Umbilical cord (tissue), 2 donors: Measurements from ENCODE around the gene GRIA1. TPM values are rescaled to one million over a fixed set of nuclear protein-coding genes. Genes with fewer than 3 reads are reported as not detected.

Source experiments
- DNase-seq: peaks from one replicate; pipeline ENCODE4 v3.0.0-alpha.2; 2015; ENCODE audit warnings: low spot score
- total RNA-seq: library from RNA; depleted of rRNA; stranded (reverse); fragments of >200 nt; gene quantifications from one replicate; pipeline ENCODE4 v1.2.3, GENCODE V29; 2014; ENCODE audit warnings: low replicate concordance; ENCODE audit not compliant: insufficient read depth

GRIA1 gene
- total RNA-seq, result 0.72 TPM

- DNase-seq, result peak; percentile 26
Observed at GRCh38 chr5:153490118-153491037, at the start of gene GRIA1. TSS of gene GRIA1 (plus strand) at chr5:153490670.

- peak; percentile 79 for DNase-seq
Observed at GRCh38 chr5:153445875-153446579, 44.4 kb upstream of the GRIA1 start.

GRCh38 chr5:153447534-153447933 lies 42.9 kb upstream of the GRIA1 start:
- no peak for DNase-seq

GRCh38 chr5:153456354-153456753 lies 34.1 kb upstream of the GRIA1 start:
- DNase-seq, result no peak

DNA sequence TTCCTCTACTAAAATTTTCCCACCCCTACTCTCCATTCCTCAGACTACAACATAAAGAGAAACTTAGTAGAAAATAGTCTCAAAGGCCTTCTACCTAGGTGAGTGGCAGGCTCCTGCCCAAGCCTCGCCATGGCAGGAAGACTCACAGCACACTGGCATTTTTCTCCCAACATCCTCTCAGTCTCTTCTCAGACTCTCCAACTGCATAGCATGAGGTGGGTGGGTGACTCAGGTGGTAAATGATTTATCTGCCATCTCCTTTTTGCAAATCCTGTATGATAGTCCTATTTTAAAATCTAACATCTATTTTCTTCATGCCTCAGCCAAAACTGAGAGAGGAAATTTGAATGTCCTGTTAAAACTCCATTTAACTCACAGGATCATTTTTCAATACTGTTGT lies 33.5 kb upstream of the GRIA1 start:
- DNase-seq, result no peak

- DNase-seq, result no peak
Observed at GRCh38 chr5:153458268-153458667, 32.2 kb upstream of the GRIA1 start.

DNA sequence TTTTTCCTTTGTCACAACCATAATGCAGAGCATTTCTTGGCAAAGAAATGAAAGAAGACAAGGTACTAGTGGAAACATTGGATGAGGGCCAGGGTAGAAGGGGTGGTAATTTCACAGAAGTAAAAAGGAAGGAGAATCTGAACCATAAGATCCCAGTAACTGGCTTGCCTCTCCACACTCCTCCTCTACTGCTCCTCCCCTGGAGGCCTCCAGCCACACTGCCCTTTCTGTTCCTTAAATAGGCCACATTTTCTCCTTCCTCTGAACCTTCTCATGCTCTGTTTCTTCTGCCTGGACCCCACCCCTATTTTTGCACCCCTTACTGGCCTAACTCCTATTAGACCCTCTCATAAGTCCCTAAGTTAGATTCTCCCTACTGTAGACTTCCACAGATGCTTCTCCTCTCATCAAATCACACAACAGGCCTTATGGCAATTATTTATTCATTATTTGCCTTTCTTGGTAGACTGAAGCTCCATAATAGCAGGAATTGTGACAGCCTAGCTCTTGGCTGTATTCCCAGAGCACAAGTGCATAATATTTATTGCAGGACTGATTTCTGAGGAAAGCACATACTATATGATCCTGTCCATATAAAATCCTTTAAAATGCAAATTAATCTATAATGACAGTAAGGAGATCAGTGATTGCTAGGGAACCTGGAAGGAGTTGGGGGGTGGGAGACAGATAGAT lies 31.3 kb upstream of the GRIA1 start:
- DNase-seq, result no peak

DNA sequence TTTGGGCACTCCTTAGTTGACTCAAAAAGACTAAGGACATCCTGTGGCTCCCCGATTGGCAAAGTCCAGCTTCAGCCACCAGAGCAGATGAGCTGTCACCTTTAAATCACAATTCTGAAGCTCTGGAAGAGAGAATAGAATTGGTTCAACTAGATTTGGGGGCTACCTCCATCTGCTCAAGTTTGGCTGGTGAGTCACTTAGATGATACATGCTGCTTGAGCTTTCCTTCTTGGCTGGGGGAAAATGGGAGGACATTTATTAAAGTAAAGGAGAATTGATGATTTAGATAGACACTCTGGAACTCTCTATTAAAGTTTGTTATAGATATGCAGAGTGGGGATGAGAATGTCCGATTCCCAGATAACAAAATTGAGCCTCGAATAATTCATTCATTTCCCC lies 30.0 kb upstream of the GRIA1 start:
- DNase-seq, result no peak

- DNase-seq, result no peak
Observed at GRCh38 chr5:153461341-153461740, 29.1 kb upstream of the GRIA1 start.

- DNase-seq, result peak; percentile 63
Observed at GRCh38 chr5:153463806-153464205, 26.7 kb upstream of the GRIA1 start.

DNA sequence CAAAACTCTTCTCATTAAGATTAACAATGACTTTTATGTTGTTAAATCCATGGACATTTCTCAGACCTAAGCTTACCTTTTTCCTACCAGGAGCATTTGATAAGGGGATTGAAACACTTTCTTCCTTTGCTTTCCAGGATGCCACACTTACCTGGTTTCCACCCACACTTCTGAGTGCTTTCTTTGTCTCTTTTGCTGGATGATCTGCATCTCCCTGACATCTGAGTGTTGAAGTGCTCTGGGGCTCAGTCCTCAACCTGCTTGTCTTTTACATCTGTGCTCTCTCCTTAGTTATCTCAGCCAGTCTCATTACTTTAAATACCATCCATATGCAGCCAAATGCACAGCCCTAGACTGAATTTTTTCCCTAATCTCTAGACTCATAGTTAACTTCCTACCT lies 22.9 kb upstream of the GRIA1 start:
- DNase-seq, result no peak

DNA sequence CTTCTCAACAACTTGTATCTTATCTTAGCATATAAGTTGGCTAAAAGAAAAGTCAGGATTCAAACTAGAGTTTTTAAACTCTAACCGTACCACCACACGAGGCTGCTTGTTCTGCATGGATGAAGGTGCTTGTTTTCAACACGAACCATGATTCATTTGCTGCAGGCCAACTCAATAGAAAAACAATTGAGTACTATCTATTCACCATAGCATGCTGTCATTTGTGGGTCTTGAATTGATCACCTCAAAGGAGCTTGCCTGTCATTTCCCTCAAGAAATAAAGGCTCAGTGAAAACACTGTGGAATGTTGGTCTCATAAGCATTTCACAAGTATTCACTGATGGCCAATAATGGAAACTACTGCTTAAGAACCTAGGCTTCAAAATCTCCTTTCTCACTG lies 21.0 kb upstream of the GRIA1 start:
- DNase-seq, result no peak

DNA sequence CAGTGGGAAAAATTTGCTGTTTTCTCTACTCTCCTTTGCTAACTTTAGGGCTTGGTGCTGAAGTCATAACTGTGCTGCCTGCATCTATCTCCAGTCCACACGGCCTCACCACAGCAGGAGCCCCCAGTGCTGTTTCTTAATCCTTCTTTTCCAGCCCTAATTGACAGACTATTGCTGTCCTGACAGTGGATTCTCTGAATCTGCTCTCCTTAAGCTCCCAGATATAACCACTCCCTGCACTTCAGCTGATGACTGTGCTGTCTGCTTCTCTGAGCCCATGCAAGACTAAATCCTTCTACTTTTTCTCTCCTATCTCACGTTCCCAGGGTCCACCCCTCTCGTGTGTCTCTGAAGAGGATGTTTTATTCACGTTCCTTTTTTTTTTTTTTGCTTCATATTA lies 19.7 kb upstream of the GRIA1 start:
- peak; percentile 85 for DNase-seq

DNA sequence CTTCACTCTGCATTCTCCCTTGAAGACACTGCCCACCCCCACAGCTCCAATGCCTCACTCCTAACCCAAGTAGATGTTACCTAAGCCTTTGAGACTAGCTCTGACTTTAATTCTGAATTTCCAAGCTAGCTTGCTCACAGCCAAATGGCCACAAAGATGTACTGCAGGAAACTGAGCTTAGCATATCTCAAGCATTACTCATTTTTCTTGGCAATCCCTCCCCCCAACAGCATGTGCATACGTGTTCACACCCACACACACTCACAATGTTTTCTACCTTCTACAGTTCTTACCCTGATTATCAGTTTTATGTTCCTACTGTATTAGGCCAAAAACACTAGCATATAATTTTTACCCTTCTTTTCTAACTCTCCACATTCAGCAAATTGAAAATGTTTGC lies 13.7 kb upstream of the GRIA1 start:
- DNase-seq, result peak; percentile 60

DNA sequence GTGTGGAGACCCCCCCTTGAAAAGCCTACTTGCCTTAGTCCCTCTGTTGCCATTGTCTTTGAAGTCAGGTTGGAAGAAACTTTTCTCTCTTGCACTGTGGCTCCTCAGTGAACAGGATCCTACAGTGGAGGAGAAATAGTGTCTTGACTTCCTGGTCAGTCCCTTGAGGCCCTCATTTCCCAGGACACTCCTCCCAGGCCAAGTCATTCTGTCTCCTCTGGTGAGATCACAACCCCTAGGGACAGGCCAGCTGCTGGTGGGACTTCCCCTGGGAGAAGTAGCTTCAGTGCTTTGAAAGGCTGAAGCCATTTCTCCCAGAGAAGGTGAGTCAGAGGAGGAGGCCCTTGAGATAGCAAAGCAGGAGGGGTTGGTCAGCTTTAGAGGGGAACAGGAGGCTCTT lies 10.1 kb upstream of the GRIA1 start:
- no peak for DNase-seq

DNA sequence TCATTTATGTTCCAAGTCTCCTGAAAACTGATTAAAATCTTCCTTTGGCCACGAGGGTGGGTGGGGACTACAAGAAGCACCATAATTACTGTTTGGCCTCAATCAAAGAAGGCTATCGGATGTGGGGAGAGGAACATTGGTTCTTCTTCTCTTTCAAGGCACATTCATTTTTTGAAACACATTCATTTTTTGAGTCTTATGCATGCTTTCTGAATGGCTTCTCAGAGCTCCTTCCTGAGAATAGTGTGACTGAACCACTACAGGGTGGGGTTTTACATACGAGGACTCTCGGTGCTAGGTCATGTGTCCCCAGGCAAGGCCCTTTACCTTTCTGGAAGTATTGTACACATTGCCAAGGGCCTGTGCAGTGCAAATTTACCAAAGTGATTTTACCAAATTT lies 7.0 kb upstream of the GRIA1 start:
- no peak for DNase-seq

DNA sequence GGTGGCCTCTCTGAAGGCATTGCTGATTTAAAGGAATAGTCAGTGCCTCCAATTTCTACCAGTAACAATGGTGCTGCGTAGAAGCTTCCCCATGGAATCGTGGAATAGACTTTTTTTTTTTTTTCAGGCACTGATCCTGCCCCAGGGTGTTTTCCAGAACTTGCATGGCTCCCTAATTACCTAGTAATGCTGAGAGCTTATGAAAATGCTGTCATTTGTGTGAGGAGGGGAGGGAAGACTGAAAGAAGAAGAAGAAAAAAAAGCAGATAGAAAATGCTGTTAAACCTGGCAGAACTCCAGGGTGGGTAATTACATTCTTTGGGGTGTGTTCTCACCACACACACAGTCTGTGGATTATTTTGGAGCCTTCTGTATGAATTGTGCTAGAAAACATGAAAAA lies 4.8 kb upstream of the GRIA1 start:
- no peak for DNase-seq

DNA sequence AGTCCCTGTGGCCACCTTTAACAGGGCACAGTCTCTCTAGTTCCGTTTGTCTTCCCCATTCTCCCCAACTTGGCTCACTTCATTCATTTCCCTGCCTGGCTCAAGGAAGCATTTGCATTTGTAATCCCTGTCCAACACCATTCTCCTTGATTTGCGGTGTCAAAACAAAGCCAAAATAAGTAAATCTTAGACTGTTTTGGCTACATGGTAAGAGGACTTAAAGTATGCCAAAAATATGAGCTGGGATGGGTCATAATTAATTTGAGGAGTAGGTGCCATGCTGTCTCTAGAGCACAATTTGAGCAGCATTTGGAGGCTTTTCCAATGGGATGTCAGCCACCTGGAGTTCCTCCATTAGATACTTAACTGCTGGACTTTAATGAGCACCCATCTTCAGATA lies 3.7 kb upstream of the GRIA1 start:
- DNase-seq, result no peak

DNA sequence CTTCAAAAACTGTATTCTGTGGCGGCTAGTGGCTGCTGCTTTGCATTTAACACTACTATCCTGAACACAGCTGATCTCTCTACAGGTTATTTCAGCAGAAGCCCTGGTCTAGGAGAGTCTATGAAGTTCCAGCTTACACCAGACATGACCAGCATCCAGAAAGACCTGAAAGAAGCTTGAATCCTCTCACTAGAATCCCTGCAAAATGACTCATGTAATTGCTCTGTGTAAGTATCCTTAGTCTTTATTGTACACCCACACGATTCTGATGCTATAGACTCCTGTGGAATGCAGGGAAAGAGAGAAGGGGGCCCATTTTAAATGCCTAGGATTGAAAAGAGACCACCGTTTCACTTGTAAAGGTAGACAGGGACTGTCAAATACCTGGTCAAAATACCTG lies 859 bp upstream of the GRIA1 start:
- peak; percentile 15 for DNase-seq

- no peak for DNase-seq
Observed at GRCh38 chr5:153491038-153491744, 721 bp downstream of the GRIA1 start.

DNA sequence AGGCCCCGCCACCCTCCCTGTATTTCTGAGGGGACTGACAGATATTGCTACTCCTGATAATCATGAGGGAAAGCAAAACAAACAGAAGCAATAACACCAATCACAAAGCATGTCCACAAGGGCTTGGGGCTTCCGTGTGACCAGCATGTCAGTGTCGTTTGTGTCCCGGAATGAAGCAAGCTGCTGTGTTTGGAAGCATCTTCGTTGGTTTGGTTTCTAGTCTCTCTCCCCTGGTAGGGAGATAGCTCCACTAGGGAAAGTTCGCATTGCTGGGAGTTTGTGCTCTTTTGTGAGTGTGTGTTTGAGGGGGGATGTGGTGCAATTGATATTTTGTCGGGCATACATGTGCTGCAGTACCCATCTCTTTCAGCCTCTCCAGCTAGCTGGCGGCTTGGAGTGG lies 1.4 kb downstream of the GRIA1 start:
- DNase-seq, result no peak

- peak; percentile 19 for DNase-seq
Observed at GRCh38 chr5:153496835-153497234, 6.4 kb downstream of the GRIA1 start.
